CD4-positive, alpha-beta T cell treated with Interleukin-17A for 1 hour (primary cell): Measurements from ENCODE around the gene SLC13A3.
"Not testable (repeated sequence)": the region's sequence is repeated elsewhere in the genome, so short reads cannot be mapped to it uniquely, and the experiment has no call there.

Source experiments
- DNase-seq: peaks from one replicate; pipeline ENCODE4 v3.0.0-alpha.2; 2020

The SLC13A3 gene

DNA sequence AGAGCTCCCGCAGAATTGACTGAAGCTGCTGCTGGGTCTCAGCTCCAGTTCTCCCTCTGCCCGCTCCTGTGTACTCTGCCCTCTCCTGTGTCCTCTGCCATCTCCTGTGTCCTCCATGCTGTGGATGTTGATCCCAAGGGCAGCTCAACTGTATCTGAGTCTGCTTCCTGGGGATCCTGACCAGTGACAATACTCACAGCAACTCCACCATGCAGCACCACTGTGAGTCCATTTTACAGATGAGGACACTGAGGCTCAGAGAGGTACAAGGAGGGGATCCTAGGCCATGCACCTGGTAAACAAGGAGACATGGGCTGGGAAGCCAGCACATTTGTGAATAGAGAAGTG, 29.4 kb upstream of the SLC13A3 start:
- DNase-seq, result no peak

DNA sequence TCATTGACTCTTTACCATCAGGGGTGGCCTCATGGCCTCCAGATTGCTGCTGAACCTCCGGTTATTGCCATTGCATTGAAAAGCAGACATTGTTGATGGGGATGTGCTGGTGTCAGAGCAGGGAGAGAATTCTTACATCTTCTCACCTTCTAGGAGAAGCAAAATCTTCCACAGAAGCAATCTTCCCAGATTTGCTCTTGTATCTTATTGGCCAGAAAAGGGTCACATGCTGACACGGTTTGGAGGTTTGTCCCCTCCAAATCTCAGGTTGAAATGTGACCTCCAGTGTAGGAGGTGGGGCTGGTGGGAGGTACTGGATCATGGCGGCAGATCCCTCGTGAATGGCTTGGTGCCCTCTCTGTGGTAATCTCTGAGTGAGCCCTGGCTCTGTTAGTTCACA, 27.3 kb upstream of the SLC13A3 start:
- no peak for DNase-seq

GRCh38 chr20:46677608-46678007, 26.3 kb upstream of the SLC13A3 start:
- DNase-seq, result no peak

- DNase-seq, result not testable (repeated sequence)
Observed at GRCh38 chr20:46676649-46677316, 25.5 kb upstream of the SLC13A3 start.

DNA sequence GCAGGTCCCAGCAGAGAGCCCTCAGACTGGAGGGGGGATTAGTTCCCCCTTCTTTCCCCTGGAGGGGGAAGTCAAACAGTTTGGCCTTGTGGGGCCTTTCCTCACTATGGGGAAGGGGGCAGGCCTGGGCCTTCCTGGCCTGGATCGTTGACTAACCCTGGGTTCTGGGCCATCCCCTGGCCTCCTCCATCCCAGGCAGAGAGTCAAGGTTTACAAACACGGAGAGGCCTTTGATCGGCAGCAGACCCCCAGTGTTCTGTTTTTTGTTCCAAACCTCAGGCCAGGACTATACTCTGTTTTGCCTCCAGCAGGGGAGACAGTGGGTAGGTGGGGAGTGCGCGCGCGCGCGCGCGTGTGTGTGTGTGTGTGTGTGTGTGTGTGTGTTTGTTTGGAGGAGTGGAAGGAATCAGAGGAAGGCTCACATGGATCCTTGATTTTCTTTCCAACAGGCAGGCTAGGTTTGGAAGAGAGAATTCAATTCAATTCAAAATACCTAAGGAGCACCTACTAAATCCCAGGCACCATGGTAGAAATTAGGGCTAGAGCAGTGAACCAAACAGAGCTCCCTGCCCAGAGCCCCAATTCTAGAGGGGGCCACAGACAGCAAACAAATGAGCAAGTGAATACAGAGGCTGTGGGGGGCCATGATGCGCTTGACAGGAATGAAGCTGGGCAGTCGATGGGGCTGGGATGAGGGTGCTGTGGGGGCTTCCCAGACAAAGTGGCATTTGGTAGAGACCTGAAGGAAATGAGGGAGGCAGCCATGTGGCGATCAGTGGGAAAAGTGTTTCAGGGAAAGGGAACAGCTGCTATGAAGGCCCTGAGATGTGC, 23.2 kb upstream of the SLC13A3 start:
- no peak for DNase-seq

GRCh38 chr20:46673394-46674252, 22.4 kb upstream of the SLC13A3 start:
- DNase-seq, result no peak

DNA sequence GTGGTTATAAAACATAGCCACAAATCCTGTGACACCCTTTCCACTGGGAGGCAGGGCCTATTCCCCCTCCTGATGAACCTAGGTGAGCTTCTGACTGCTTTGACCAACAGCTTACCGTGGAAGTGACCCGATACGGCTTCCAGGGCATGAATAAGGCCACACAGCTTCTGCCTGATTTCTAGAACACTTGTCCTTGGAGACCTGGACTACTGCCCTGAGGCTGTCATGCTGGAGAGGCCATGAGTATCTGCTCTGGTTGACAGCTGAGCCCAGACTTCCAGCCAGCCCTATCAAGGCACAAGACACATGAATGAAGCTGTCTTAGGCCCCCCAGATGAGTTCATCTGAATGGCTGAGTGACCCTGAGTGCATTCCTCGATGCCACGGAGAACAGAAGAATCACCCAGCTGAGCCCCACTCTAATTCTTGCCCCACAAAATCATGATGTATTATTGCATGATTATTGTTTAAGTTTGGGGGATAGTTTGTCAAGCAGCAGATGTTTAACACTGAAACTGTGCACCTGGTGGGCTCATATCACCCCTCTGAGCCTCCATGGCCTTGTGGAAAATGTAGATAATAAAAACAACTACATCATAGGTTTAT, 21.4 kb upstream of the SLC13A3 start:
- no peak for DNase-seq

DNA sequence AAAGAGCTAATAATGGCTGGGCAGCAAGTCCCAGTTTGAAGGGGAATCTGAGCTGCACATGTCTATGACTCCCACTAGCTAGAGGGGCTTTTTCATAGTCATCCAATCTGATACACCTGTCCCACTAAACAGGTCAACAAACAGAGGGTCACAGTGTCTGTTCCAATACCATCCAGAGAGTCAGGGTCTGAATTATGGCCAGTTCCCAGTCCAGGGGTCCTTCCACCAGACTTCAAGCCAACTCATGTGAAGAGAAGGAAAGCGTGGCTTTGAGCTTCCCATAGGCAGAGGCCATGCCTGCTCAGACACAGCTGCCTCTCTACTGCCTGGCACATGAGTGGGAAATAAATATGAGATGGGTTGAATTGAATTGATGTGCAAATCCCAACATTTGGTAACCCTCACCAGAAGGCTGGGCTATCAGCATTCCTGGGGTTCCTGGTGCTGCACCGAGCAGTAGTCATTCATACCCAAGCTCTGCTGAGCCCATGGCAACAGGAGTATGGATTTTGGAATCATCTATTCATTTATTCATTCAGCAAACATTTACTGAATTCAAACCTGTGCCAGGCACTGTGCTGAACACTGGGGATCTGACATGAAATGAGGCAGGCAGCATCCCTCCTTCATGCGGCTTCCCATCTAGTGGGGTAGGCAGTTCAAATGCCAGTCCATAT, 20.7 kb upstream of the SLC13A3 start:
- DNase-seq, result no peak

- DNase-seq, result no peak
Observed at GRCh38 chr20:46670585-46671584, 19.6 kb upstream of the SLC13A3 start.

- no peak for DNase-seq
Observed at GRCh38 chr20:46670228-46670584, 18.9 kb upstream of the SLC13A3 start.

DNA sequence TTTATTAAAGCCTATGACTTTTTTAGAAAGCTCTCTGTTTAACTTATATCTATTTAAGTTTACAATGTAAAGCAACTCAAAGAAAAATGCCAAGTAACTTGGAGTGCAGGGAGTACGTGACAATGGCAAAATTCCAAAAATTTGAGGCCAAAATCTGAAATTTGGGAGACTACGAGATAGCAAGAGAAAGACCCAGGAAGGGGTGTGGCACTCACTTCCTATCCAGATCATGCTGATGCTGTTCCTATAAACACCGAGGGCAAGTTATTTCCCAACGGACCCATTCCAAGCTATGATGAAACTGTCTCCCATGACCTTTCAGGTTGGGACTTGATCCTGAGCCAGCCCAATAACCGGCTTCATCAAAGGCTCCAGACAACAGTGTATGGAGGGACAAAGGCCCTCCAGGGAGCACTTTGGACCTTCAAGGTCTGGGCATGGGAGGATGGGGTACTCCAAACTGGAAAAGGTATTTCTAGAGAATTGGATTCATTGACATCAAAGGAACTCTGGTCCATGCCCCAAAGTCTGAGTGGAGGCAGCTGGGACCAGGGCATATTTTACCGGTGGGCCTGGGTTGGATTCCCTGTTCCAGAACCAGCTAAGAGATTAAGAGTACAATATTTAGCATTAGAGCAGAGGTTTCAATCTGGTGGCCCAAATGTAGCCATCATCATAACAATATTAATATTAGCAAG, 15.7 kb upstream of the SLC13A3 start:
- DNase-seq, result no peak

- DNase-seq, result no peak
Observed at GRCh38 chr20:46666306-46666705, 15.0 kb upstream of the SLC13A3 start.

- DNase-seq, result no peak
Observed at GRCh38 chr20:46665602-46666001, 14.3 kb upstream of the SLC13A3 start.

GRCh38 chr20:46663531-46663930, 12.3 kb upstream of the SLC13A3 start:
- no peak for DNase-seq

- no peak for DNase-seq
Observed at GRCh38 chr20:46661659-46662058, 10.4 kb upstream of the SLC13A3 start.

DNA sequence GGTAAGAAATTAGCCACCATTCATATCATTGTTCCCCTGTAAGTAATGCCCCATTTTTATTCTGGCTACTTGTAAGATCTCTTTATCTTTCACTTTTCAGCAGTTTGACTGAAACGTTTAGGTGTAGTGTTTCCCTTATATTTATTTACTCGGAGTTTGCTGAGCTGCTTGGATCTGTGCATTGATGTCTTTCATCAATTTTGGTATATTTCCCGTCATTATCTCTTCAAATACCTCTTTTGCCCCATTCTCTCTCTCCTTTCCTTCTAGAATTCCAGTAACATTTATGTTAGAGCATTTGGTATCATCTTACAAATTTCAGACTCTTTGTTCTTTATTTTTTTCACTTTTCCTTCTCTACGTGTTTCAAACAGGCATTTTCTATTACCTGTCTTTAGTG, 9.2 kb upstream of the SLC13A3 start:
- no peak for DNase-seq

- DNase-seq, result no peak
Observed at GRCh38 chr20:46657618-46658017, 6.4 kb upstream of the SLC13A3 start.

DNA sequence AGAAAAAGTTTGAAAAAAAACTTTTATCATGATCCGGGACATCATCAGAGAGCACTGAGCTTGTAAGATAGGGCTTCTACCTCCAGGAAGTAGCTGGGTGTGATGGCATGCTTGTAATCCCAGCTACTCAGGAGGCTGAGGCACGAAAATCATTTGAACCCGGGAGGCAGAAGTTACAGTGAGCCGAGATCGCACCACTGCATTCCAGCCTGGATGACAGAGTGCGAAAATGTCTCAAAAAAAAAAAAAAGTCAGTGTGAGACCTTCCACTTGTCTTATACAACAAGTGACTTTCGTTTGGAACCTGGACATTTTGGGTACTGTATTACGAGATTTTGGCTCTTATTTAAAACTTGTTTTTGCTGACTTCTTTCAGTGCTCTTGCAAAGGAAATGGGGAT, 5.9 kb upstream of the SLC13A3 start:
- DNase-seq, result no peak

DNA sequence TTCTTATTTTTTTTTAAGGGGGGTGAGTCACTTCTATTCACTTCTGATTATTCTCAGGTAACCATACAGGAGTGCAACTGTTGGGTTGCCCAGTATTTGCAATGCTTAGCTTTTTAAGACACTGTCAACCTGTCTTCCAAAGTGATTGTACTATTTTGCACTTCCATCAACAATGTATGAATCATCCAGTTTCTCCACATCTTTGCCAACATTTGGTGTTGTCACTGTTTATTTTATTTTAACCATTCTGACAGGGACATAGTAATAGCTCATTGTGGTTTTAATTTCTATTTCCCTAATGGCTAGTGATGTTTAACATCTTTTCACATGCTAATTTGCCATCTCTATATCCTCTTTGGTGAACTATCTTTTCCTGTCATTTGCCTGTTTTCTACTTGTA, 1.4 kb upstream of the SLC13A3 start:
- no peak for DNase-seq

- DNase-seq, result no peak
Observed at GRCh38 chr20:46650575-46651090, 626 bp downstream of the SLC13A3 start.
